NCI-H187 (cell line): ENCODE measurements around the gene TXNDC16.
A peak's percentile ranks its signal among the peaks of the same experiment; 100 is the strongest.
"Not testable (repeated sequence)": the region's sequence is repeated elsewhere in the genome, so short reads cannot be mapped to it uniquely, and the experiment has no call there.

Experiments used
- DNase-seq, 2 experiments: peaks; one replicate each; lab custom pipeline; 2025; lab: John Stamatoyannopoulos, UW

TXNDC16 gene, protein sequence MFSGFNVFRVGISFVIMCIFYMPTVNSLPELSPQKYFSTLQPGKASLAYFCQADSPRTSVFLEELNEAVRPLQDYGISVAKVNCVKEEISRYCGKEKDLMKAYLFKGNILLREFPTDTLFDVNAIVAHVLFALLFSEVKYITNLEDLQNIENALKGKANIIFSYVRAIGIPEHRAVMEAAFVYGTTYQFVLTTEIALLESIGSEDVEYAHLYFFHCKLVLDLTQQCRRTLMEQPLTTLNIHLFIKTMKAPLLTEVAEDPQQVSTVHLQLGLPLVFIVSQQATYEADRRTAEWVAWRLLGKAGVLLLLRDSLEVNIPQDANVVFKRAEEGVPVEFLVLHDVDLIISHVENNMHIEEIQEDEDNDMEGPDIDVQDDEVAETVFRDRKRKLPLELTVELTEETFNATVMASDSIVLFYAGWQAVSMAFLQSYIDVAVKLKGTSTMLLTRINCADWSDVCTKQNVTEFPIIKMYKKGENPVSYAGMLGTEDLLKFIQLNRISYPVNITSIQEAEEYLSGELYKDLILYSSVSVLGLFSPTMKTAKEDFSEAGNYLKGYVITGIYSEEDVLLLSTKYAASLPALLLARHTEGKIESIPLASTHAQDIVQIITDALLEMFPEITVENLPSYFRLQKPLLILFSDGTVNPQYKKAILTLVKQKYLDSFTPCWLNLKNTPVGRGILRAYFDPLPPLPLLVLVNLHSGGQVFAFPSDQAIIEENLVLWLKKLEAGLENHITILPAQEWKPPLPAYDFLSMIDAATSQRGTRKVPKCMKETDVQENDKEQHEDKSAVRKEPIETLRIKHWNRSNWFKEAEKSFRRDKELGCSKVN

DNA sequence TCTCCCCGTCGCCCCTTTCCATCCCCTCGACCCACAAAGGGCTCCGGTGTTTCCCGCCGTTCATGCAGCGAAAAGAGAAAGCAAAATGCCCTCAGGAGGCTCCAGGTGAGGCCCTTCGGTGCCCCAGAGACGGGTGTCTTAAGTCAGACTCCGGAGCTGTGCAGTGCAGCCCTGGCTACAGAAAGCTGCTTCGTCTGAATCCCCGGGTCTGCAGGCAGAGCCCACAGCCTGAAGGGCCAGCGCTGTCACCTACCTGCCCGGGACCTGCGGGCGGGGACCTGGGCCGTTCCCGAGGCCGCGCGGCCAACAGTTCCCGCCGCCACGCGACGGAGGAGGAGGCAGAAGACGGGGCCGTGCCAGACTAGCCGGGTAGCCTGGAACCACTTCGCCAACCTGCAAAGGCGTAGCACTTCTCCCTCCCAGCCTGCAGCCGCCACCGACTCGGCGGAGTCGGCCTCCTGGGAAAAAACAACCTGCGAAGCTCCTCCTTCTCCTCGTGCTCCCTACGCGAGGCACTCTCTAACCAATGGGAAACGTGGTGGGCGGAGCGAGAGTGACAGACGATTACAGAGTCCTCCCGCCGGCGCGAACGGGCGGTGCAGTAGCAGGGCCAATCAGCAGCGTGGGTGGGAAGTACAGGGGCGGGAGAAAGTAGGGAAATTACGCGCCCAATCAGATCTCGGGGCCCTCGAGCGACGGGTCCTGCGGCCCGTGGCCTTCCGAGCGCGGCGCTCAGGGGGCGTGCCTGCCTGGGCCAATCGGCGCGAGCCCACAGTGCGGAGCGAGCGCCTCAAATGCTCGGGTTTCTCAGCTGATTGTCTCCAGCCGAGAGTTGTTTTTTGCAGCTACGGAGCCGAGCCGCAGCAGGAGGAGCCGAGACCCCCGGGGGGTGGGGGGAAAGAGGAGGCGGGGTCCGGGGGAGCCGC is at the start of gene TXNDC16, which contains the start of gene GPR137C:
Gene TXNDC16, minus strand, starts transcription at position 443 of the 926 bp plus-strand sequence. CDS start 8,948 bp downstream, outside the sequence.
Gene GPR137C, plus strand, starts transcription at position 774 of the 926 bp plus-strand sequence. CDS start 312 bp downstream, outside the sequence.
- DNase-seq = peak; percentile 99

DNA sequence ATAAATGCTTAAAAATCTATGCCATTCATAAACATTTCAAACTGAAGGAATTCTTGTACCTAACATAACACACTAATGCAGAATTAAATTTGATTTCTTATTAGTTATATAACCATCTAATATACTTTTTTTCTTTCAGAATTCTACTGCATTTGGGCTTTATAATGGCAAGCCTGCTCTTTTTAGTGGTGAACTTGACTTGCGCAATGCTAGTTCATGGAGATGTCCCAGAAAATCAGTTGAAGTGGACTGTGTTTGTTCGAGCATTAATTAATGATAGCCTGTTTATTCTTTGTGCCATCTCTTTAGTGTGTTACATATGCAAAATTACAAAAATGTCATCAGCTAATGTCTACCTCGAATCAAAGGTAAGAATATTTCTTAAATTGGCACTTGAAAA is 47.7 kb upstream of the TXNDC16 start:
- DNase-seq = no peak

DNA sequence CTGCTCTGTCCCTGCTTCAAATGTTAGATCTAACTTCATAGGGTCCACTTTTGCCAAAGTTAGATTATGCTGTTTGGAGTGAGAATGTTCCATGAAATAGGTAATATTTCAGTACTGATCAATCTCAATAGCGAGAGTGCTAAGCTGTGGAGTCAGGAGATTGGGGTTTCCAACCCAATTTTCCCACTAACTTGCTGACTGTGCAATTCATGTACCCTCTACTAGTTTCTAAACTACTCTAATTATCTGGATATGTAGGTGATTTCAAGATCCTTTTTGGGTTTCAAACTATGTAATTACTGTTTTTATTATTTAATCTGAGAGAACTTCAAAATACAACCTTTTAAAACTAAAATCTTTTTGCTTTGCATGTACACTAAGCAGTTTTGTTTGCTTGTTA is 46.3 kb upstream of the TXNDC16 start:
- DNase-seq = no peak

- DNase-seq = no peak
These were observed 44.6 kb upstream of the TXNDC16 start for GRCh38 chr14:52596861-52597260.

GRCh38 chr14:52596320-52596719 is 44.0 kb upstream of the TXNDC16 start:
- no peak for DNase-seq

DNA sequence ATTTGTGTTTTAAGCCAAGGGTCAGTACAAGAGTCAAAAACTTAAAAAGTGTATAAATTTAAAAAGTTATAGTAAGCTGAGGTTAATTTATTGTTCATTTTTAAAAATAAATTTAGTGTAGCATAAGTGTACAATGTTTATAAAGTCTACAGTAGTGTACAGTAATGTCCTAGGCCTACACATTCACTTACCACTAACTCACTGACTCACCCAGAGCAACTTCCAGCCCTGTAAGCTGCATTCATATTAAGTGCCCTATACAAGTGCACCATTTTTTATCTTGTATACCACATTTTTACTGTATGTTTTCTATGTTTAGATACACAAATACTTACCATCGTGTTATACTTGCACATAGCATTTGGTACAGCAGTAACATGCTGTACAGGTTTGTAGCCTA is 38.0 kb upstream of the TXNDC16 start:
- no peak for DNase-seq

- DNase-seq = no peak
These were observed 37.3 kb upstream of the TXNDC16 start for GRCh38 chr14:52589646-52590045.

DNA sequence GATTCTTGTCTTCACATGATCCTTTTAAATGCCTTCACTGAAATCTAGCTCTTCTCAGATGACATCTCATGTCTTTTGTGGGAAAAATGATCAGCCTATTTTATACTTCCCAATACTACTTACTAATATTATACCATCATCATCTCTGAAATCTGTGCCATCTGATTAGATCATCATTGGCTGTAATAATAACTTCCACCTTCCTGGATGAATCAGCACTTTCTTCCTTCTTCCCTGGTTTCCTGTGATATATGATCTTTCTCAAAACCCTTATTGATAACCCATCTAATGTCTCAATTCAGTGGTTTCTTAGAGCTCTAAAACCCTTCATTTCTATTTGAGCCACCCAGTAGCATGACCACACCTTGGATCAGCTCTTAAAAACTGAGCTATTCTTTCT is 31.2 kb upstream of the TXNDC16 start:
- no peak for DNase-seq

DNA sequence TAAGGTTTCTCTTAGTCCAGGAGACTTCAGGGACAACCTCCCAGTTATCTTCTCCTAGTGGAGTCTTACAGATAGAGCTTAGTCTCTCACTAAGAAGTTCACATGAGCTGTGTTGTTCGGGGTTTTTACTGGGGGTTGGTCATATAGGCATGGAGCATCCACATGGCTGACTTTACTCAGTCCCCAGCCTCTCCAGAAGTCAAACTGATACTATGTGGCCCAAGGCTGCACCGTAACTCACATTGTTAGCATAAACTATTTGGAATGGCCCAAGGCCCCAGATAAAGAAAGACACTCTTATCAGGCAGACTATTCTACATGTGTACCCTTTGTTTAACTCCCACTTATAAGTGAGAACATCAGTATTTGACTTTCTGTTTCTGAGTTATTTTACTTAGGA is 23.6 kb upstream of the TXNDC16 start:
- DNase-seq = no peak

GRCh38 chr14:52568454-52568853 is 16.1 kb upstream of the TXNDC16 start:
- not testable (repeated sequence) for DNase-seq

- no peak for DNase-seq
These were observed 10.8 kb upstream of the TXNDC16 start for GRCh38 chr14:52563120-52563519.

GRCh38 chr14:52558688-52559087 is 6.4 kb upstream of the TXNDC16 start:
- DNase-seq = no peak

DNA sequence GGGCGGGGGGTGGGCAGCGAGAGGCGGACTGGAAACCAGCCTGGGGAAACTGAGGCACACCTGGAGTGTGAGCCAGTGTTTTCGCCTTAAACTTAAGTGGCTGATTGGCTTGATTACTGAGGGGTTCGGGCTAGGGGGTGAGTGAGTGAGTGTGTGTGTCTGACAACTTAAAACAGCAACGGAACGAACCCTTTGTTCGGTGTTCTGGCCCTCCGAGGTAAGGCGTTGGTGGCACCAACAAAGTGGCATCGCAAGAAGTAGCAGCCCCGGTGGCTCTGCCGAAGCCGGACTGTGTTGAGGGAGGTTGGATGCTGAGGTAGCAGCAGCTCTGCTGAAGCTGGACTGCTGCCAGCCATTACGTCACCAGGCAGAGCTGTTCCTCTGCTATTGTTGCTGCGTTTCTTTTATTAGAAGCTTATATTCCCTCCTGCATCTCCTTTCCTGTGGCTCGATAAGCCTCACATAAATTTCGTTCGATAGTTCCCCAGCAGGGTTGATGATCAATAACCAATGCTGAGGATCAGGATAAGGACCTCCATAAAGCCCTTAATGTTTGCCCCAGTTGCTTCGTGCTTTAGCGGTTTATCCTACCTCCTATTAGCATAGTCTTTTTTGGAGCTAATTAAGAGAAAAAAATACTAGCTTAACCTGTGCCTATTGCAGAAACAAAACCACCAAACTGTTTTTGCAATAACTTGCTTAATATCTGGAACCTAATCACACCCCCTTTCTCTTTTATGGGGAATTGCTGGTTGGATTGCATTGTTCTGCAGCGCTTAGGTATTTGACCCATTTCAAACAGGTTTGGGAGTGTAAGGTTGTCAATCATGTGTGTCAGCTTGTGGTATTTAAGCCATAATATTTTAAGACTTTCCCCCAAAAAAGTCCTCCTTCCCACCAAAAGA is 1.6 kb upstream of the TXNDC16 start:
- peak; percentile 80 to 87 for DNase-seq

DNA sequence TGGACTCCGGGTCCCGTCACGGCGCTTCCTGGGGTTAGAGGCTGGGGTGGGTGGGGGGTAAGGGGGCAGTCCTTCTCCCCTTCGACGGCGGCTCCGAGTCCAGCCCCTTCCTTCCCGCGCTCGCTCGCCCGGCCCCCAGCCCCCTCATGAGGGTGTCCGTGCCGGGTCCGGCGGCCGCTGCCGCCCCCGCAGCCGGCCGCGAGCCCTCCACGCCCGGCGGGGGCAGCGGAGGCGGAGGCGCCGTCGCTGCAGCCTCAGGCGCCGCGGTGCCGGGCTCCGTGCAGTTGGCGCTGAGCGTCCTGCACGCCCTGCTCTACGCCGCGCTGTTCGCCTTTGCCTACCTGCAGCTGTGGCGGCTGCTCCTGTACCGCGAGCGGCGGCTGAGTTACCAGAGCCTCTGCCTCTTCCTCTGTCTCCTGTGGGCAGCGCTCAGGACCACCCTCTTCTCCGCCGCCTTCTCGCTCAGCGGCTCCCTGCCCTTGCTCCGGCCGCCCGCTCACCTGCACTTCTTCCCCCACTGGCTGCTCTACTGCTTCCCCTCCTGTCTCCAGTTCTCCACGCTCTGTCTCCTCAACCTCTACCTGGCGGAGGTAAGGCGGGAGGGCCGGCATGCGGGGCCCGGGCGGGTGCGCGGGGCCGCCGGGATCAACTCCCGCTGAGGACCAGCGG is 831 bp upstream of the TXNDC16 start:
- peak; percentile 17 to 31 for DNase-seq

DNA sequence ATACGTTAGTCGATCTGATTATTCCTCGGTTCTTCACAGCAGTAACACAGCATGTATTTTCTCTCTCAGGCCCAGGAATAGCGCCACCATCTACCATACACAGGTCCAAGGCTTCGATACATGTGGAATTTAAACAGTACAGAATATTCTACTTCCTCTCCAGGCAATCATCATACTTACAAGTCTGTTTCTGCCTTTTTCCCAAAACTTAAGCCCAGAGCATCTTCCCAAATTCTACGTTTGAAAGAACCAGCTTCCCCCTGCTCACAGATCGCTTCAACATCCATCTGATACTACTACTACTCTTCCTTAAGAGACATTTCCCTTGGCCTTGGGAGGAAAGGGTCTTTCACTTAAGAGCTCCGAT is 626 bp downstream of the TXNDC16 start:
- DNase-seq = peak in 1 of 2 experiments; percentile 73

- no peak for DNase-seq
These were observed 1.1 kb downstream of the TXNDC16 start for GRCh38 chr14:52551205-52551604.

- DNase-seq = no peak
These were observed 1.6 kb downstream of the TXNDC16 start for GRCh38 chr14:52550661-52551060.

DNA sequence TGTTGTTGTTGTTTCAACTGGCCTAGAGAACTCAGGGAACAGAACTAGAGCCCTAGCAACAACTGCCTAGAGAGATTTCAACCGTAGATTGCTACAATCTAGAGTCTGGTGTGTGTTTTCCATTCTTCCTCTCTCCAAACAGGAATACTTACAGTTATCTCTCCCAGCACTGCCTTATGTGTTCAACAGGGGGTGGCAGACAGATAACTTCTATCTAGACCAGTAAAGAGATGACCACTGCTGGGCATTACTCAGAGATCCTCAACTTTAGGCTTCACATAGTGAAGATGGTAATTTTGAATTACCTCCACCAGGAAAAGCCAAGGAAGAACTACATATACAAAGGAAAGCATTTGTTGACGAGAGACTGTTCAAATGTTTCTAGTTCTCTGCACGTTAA is 4.8 kb downstream of the TXNDC16 start:
- no peak for DNase-seq

GRCh38 chr14:52547027-52547426 is 5.3 kb downstream of the TXNDC16 start:
- DNase-seq = no peak

DNA sequence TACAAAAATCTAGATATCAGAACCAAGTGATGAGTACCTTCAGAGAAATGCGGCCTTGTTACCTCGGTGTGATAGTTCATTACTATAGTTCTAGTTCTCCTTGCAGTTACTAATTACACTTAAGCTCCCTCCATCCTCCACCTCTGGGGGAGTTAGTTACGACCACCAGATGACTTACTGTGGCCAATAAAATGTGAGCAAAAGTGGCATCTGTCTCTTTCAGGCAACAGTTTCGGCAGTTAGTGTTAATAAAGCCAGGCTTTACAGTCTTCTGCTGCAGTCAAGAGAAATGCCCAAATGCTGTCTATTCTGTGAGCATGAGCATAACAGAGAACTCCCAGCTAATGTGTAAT is 6.0 kb downstream of the TXNDC16 start:
- DNase-seq = no peak
